ENCODE results near the gene SRPK3. TPM values are rescaled to one million over a fixed set of nuclear protein-coding genes. Genes with fewer than 3 reads are reported as not detected.

SRPK3 gene
- total RNA-seq, 1 experiment from 2014 or later: 1.6 TPM

- H3K4me3 ChIP-seq (ENCODE audit: low read depth in 2 of 2, low read length in 2 of 2): no peak overlapping the region
- H3K36me3 ChIP-seq (ENCODE audit: control insufficient read depth, insufficient read depth, low read length): no peaks in the 10 kb centered on the region
- no TSS peak for BruUV-seq (replicated peaks)
- DNase-seq (ENCODE audit: low read depth, low spot score): no peak
- intact Hi-C loops (cut with micrococcal nuclease; ENCODE audit: unreplicated experiment): no loop called here
- no peak for ATAC-seq
- TF ChIP-seq REST (IDR thresholded peaks at IDR 0.05; ENCODE audit: insufficient read depth in 1 of 2, low read depth in 2 of 2, low read length in 1 of 2) (no peak), POLR2AphosphoS5 (IDR thresholded peaks at IDR 0.05; ENCODE audit: low read depth, low read length) (no peak), CTCF (IDR thresholded peaks at IDR 0.05) (no peak), TCF7L2 (IDR thresholded peaks at IDR 0.05; ENCODE audit: low read depth, low read length) (no peak), SIN3A (IDR thresholded peaks at IDR 0.05; ENCODE audit: borderline replicate concordance, insufficient read depth, low read depth, low read length) (no peak)
- no peak overlapping the region for H3K27ac ChIP-seq (ENCODE audit: low read length)
- no peaks in the 10 kb centered on the region for H3K9me3 ChIP-seq (ENCODE audit: control insufficient read depth, insufficient read depth, low read depth, low read length)
- ChIA-PET CTCF (no interaction called here), POLR2A (no interaction called here)
- H3K4me1 ChIP-seq (ENCODE audit: control insufficient read depth, insufficient read depth, low read length): peaks cover 7% of the 10 kb centered on the region
- in situ Hi-C loops (cut with HindIII; ENCODE audit: low pct_unique_long_range_greater_than_20kb, low sequenced_read_pairs): no loop called here
- no peaks in the 10 kb centered on the region for H3K27me3 ChIP-seq (ENCODE audit: control insufficient read depth, insufficient read depth, low read length)
Observed at GRCh38 chrX:153770601-153771414, 10.0 kb upstream of the SRPK3 start.

GRCh38 chrX:153771415-153772315 lies 9.2 kb upstream of the SRPK3 start:
- no TSS peak for BruUV-seq (replicated peaks)
- no peak for ATAC-seq
- Histone ChIP-seq H3K4me3 (ENCODE audit: low read depth in 2 of 2, low read length in 2 of 2) (no peak overlapping the region), H3K9me3 (ENCODE audit: control insufficient read depth, insufficient read depth, low read depth, low read length) (no peaks in the 10 kb centered on the region), H3K4me1 (ENCODE audit: control insufficient read depth, insufficient read depth, low read length) (0 out of 2 replicates have a peak, but pooled peaks cover under 1% of the 10 kb centered on the region), H3K27ac (ENCODE audit: low read length) (no peak overlapping the region), H3K36me3 (ENCODE audit: control insufficient read depth, insufficient read depth, low read length) (no peaks in the 10 kb centered on the region), H3K27me3 (ENCODE audit: control insufficient read depth, insufficient read depth, low read length) (no peaks in the 10 kb centered on the region)
- CTCF ChIA-PET: no interaction called here
- DNase-seq (ENCODE audit: low read depth, low spot score): no peak
- intact Hi-C loops (cut with micrococcal nuclease; ENCODE audit: unreplicated experiment): no loop called here
- TF ChIP-seq POLR2AphosphoS5 (IDR thresholded peaks at IDR 0.05; ENCODE audit: low read depth, low read length) (no peak), TCF7L2 (IDR thresholded peaks at IDR 0.05; ENCODE audit: low read depth, low read length) (no peak), REST (IDR thresholded peaks at IDR 0.05; ENCODE audit: insufficient read depth in 1 of 2, low read depth in 2 of 2, low read length in 1 of 2) (no peak), SIN3A (IDR thresholded peaks at IDR 0.05; ENCODE audit: borderline replicate concordance, insufficient read depth, low read depth, low read length) (no peak), CTCF (IDR thresholded peaks at IDR 0.05) (no peak)
- in situ Hi-C loops (cut with HindIII; ENCODE audit: low pct_unique_long_range_greater_than_20kb, low sequenced_read_pairs): no loop called here
- POLR2A ChIA-PET: interaction anchor here (0.5 kb wide), 1 partner anchor 31 kb away, joined by 3 read pairs; no protein-coding TSS in a partner anchor

All from Panc1 (cell line).